Stimulated activated naive CD8-positive, alpha-beta T cell treated with anti-CD3 and anti-CD28 coated beads, Interleukin-15, amount 100 ng/mL, for 72 hours (primary cell): ENCODE results near the gene PHACTR2.
"Not testable (repeated sequence)": the region's sequence is repeated elsewhere in the genome, so short reads cannot be mapped to it uniquely, and the experiment has no call there.

Experiments used
- ATAC-seq: fragments of 150-1000 bp; cut with Tn5 transposase; 2 replicates; pipeline ENCODE4 v1.10.0; 2021; ENCODE audit warnings: mild to moderate bottlenecking, moderate library complexity
- DNase-seq, 2 donors: peaks; one replicate each; pipeline ENCODE4 v3.0.0; 2021 to 2022
- H3K27ac Mint-ChIP-seq, 2 donors: one replicate each; pipeline ENCODE4 v1.8.0; 2022; ENCODE audit warnings: mild to moderate bottlenecking in 2 of 2, mixed read lengths in 2 of 2, moderate library complexity in 2 of 2
- H3K27me3 Mint-ChIP-seq: one replicate; pipeline ENCODE4 v1.8.0; 2022; ENCODE audit warnings: mixed read lengths
- H3K4me1 Mint-ChIP-seq: one replicate; pipeline ENCODE4 v1.8.0; 2022; ENCODE audit warnings: mild to moderate bottlenecking, mixed read lengths
- H3K4me3 Mint-ChIP-seq, 2 donors: one replicate each; pipeline ENCODE4 v1.8.0; 2022; ENCODE audit warnings: mild to moderate bottlenecking in 2 of 2, mixed read lengths in 2 of 2, moderate library complexity in 1 of 2
- H3K9me3 Mint-ChIP-seq, 2 donors: one replicate each; pipeline ENCODE4 v1.8.0; 2022; ENCODE audit warnings: mixed read lengths in 2 of 2

The PHACTR2 gene

GRCh38 chr6:143660170-143660569, 17.6 kb upstream of the PHACTR2 start:
- not testable (repeated sequence) for H3K4me1 Mint-ChIP-seq, H3K27me3 Mint-ChIP-seq, ATAC-seq, H3K4me3 Mint-ChIP-seq, H3K27ac Mint-ChIP-seq, DNase-seq
- H3K9me3 Mint-ChIP-seq = peaks cover 13 to 33% of the 10 kb centered on the region in 2 donors

DNA sequence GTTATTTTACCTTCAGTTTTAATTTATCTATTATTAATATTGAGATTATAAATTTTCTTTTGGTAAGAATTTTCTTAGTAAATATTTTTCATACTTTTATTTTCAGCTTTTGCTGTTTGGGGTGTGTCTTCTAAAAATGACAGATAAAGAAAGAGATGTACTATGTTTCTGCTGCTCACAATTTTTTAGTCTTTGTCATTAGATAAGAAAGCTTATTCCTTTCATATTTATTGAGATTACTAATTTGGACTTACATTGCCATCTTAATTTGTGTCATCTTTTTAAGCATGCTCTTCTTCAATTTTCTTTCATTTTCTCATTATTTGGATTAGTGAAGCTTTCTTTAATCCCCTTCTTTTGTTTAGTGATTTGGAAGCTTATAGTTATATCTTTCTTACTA, 13.6 kb upstream of the PHACTR2 start:
- Mint-ChIP-seq H3K27ac (no peak overlapping the region), H3K4me1 (no peaks in the 10 kb centered on the region), H3K9me3 (peaks cover 25 to 55% of the 10 kb centered on the region in 2 donors), H3K27me3 (no peaks in the 10 kb centered on the region), H3K4me3 (no peak overlapping the region)
- no peak for DNase-seq
- ATAC-seq = no peak

- not testable (repeated sequence) for H3K27ac Mint-ChIP-seq, ATAC-seq, DNase-seq, H3K27me3 Mint-ChIP-seq, H3K4me1 Mint-ChIP-seq, H3K4me3 Mint-ChIP-seq
- peaks cover 18 to 48% of the 10 kb centered on the region in 2 donors for H3K9me3 Mint-ChIP-seq
Measured at GRCh38 chr6:143666007-143666406, 11.8 kb upstream of the PHACTR2 start.

- not testable (repeated sequence) for DNase-seq, H3K27me3 Mint-ChIP-seq, H3K27ac Mint-ChIP-seq, ATAC-seq, H3K4me1 Mint-ChIP-seq, H3K4me3 Mint-ChIP-seq
- H3K9me3 Mint-ChIP-seq = peaks cover 23 to 40% of the 10 kb centered on the region in 2 donors
Measured at GRCh38 chr6:143669483-143669882, 8.3 kb upstream of the PHACTR2 start.

DNA sequence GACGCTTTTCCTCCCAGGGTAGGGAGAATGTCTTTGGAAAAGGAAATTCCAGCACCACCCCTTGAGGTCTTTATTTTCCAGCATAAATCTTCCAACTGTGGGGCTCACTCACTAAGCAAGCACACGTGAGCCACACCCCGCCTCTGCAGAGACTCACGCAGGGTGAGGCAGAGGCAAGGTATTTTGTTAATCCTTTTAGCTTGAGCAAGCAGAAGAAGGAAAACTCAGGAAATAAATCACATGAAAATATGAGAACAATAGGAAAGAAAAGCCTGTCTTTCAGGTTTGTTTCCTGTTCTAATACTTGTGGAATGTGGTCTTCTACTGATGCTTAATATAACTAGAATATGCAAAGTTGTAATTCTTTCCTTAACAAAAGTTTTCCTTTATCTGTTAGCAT, 4.1 kb upstream of the PHACTR2 start:
- H3K27ac Mint-ChIP-seq = peak overlapping the region in 1 of 2 donors; percentile 77
- DNase-seq = no peak
- H3K27me3 Mint-ChIP-seq = peaks cover 22% of the 10 kb centered on the region
- H3K4me1 Mint-ChIP-seq = peaks cover 3% of the 10 kb centered on the region
- no peak for ATAC-seq
- no peak overlapping the region for H3K4me3 Mint-ChIP-seq
- H3K9me3 Mint-ChIP-seq = peaks cover 13 to 16% of the 10 kb centered on the region in 2 donors

- H3K27me3 Mint-ChIP-seq = peaks cover 32% of the 10 kb centered on the region
- peak overlapping the region in 1 of 2 donors; percentile 69 for H3K27ac Mint-ChIP-seq
Measured at GRCh38 chr6:143674483-143675381, 3.0 kb upstream of the PHACTR2 start.

DNA sequence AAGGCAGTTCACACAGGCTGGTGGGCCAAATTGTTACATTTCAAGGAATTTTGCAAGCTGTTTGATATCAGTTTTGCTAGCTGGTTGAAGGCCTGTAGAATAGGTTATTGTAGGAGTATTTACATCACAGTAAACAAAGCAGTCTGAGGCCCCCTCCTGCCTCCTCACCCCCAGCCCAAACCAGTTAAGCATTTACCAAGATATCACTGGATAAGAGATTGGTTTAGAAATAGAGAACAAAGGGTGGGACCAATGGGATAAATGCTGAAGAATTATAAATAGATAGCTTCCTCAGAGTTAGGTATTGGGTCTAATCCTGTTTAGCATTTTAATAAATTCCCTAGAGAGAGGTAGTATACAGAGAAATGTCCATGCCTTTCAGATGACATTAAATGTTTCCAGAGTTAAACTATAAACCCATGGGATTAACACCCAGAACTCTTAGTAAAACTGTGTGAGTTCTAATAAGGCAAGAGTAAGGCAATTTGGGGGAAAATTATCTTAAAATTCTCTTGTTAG, 2.3 kb upstream of the PHACTR2 start:
- DNase-seq (no peak), ATAC-seq (no peak)
- Mint-ChIP-seq H3K4me1 (peaks cover 11% of the 10 kb centered on the region), H3K4me3 (no peak overlapping the region), H3K27ac (no peak overlapping the region), H3K9me3 (peaks cover 0 to 7% of the 10 kb centered on the region in 2 donors), H3K27me3 (peaks cover 32% of the 10 kb centered on the region)

More at GRCh38 chr6:143674483-143675381, 3.0 kb upstream of the PHACTR2 start:
- Mint-ChIP-seq H3K9me3 (peaks cover 2 to 10% of the 10 kb centered on the region in 2 donors), H3K4me1 (peaks cover 11% of the 10 kb centered on the region), H3K4me3 (no peak overlapping the region)
- ATAC-seq (no peak), DNase-seq (no peak)

DNA sequence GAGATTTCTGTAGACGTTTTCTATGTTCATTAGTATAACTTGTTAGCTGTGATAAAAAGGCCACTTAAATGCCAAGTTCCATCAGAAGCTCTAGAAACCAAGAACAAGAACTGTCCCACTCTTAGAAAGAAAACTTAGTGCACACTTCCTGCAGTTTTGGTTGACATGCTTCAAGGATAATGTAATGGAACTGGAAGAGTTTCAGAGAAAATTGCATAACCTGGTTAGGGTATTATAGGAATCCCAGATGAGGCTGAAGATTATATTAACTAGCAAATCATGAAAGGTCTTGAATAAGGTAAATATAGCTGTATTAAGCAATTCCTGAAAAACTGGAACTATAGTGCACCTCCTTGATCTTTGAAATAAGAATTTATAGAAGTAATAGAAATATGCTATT, 1.8 kb upstream of the PHACTR2 start:
- H3K9me3 Mint-ChIP-seq = peaks cover 0 to 5% of the 10 kb centered on the region in 2 donors
- no peak overlapping the region for H3K27ac Mint-ChIP-seq
- DNase-seq = no peak
- no peak overlapping the region for H3K4me3 Mint-ChIP-seq
- no peak for ATAC-seq
- peaks cover 37% of the 10 kb centered on the region for H3K27me3 Mint-ChIP-seq
- peaks cover 11% of the 10 kb centered on the region for H3K4me1 Mint-ChIP-seq

DNA sequence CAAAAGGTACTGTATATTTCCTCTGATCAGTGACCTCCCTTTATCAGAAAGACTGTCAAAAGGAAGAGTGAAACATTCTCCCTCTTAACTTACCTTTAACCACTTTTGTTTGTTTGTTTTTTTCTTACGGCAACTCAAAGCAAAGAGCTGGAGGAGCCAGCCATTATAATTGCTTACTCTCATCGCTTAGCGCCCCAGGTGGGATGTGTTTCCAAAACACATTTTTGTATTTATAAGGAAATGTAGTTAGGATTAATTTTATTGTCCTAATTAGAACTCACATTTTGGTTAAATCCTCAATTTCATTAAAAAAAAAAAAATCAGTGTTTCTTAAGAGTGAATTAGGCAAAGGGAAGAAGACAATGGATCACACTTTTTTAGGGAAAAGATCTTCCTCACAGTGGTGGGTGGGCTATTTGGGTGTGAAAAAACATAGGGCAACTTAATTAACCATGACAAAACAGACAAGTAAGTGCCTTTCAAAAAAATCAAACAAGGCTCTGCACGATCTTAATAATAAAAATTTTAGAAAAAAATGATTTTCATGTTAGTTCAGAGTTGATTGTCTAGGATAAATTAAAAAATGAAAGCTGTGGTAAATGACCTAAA, 1.2 kb upstream of the PHACTR2 start:
- Mint-ChIP-seq H3K9me3 (peaks cover 0 to 1% of the 10 kb centered on the region in 2 donors), H3K27ac (no peak overlapping the region), H3K4me1 (peaks cover 11% of the 10 kb centered on the region), H3K27me3 (peaks cover 43% of the 10 kb centered on the region), H3K4me3 (no peak overlapping the region)
- DNase-seq (no peak), ATAC-seq (no peak)

GRCh38 chr6:143677577-143677890, 231 bp upstream of the PHACTR2 start:
- peaks cover 11% of the 10 kb centered on the region for H3K4me1 Mint-ChIP-seq

GRCh38 chr6:143679041-143679440, 1.3 kb downstream of the PHACTR2 start:
- DNase-seq = no peak
- peak overlapping the region; percentile 79 to 86 for H3K4me3 Mint-ChIP-seq
- peaks cover 11% of the 10 kb centered on the region for H3K4me1 Mint-ChIP-seq
- peaks cover 5 to 18% of the 10 kb centered on the region in 2 donors for H3K9me3 Mint-ChIP-seq
- H3K27me3 Mint-ChIP-seq = peaks cover 52% of the 10 kb centered on the region
- H3K27ac Mint-ChIP-seq = no peak overlapping the region
- no peak for ATAC-seq

More at GRCh38 chr6:143677577-143677890, 231 bp upstream of the PHACTR2 start:
- no peak for DNase-seq
- ATAC-seq = no peak
- H3K27ac Mint-ChIP-seq = peak overlapping the region in 1 of 2 donors; percentile 19
- peaks cover 5 to 11% of the 10 kb centered on the region in 2 donors for H3K9me3 Mint-ChIP-seq
- H3K4me3 Mint-ChIP-seq = peak overlapping the region; percentile 79 to 80
- peaks cover 52% of the 10 kb centered on the region for H3K27me3 Mint-ChIP-seq

- Mint-ChIP-seq H3K4me1 (peaks cover 11% of the 10 kb centered on the region), H3K9me3 (peaks cover 5 to 18% of the 10 kb centered on the region in 2 donors), H3K27ac (no peak overlapping the region), H3K27me3 (peaks cover 42% of the 10 kb centered on the region), H3K4me3 (no peak overlapping the region)
- no peak for ATAC-seq
- DNase-seq = no peak
Measured at GRCh38 chr6:143680141-143680540, 2.4 kb downstream of the PHACTR2 start.

DNA sequence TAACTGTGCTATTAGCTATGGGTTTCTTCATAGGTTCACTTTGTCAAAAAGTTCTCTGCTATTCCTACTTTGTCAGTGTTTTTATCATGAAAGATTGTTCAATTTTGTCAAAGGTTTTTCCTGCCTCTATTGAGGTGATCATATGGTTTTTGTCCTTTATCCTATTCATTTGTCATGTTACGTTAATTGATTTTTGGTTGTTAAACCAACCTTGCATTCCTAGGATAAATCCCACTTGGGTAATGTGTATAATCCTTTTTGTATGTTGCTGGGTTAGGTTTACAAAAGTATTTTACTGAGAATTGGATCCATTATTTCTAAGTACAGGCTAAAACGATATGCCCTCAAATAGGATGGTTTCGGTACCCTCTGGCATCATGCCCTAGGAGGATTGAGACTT, 5.0 kb downstream of the PHACTR2 start:
- H3K27me3 Mint-ChIP-seq = peaks cover 33% of the 10 kb centered on the region
- no peak for ATAC-seq
- H3K4me1 Mint-ChIP-seq = peaks cover 11% of the 10 kb centered on the region
- no peak overlapping the region for H3K27ac Mint-ChIP-seq
- no peak for DNase-seq
- H3K9me3 Mint-ChIP-seq = peaks cover 5 to 18% of the 10 kb centered on the region in 2 donors
- H3K4me3 Mint-ChIP-seq = no peak overlapping the region

DNA sequence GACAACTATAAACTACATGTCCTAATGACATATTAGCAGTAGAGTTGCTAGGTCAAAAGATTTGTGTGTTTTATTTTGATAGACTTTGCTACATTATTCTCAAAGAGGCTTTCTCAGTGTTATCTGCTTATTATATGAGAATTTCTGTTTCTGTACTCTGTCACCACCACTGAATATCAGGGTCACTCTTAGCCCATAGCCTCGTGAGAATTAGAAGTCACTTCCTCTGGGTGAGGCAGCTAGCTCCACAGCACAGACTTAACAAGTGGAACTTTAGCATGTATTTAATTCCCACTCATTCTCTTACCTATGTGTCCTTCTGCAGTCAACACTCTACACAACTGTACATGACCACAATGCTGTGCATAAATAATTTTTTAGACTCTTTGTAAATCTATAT, 6.7 kb downstream of the PHACTR2 start:
- Mint-ChIP-seq H3K27me3 (peaks cover 22% of the 10 kb centered on the region), H3K9me3 (peaks cover 5 to 18% of the 10 kb centered on the region in 2 donors), H3K4me3 (no peak overlapping the region), H3K27ac (no peak overlapping the region), H3K4me1 (no peaks in the 10 kb centered on the region)
- DNase-seq = no peak
- ATAC-seq = no peak

- Mint-ChIP-seq H3K9me3 (peaks cover 5 to 18% of the 10 kb centered on the region in 2 donors), H3K27ac (no peak overlapping the region), H3K4me3 (no peak overlapping the region), H3K27me3 (peaks cover 18% of the 10 kb centered on the region), H3K4me1 (peaks cover 6% of the 10 kb centered on the region)
- ATAC-seq (no peak), DNase-seq (no peak)
Measured at GRCh38 chr6:143685653-143686052, 7.9 kb downstream of the PHACTR2 start.

DNA sequence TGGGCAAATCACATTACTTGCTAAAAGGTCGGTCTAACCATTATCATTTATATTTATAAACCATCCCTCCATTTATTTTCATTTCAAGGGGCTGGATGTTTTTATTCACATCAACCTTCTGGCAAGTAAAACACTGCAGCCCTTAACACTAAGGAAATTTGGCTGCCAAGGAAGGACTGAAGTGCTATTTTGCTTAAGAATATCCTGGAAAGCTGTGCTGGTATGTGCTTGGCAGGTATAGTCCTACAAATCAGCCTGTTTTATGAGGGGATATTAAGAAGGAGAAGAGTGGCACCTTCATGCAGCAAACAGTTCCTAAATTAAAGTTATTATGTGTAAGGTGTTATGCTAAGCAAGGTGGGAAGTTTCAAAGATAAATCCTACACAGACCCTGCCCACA, 9.8 kb downstream of the PHACTR2 start:
- Mint-ChIP-seq H3K27me3 (no peaks in the 10 kb centered on the region), H3K4me3 (no peak overlapping the region), H3K4me1 (peaks cover 6% of the 10 kb centered on the region), H3K9me3 (peaks cover 0 to 7% of the 10 kb centered on the region in 2 donors), H3K27ac (no peak overlapping the region)
- DNase-seq (no peak), ATAC-seq (no peak)
